CD4-positive, alpha-beta T cell treated with Interleukin-17A for 4 hours (primary cell): ENCODE data around the gene TFCP2.
"Not testable (repeated sequence)": the region's sequence is repeated elsewhere in the genome, so short reads cannot be mapped to it uniquely, and the experiment has no call there.

Experiments used
- DNase-seq: peaks from one replicate; pipeline ENCODE4 v3.0.0-alpha.2; 2020; ENCODE audit warnings: mixed read lengths

Gene TFCP2

GRCh38 chr12:51147309-51147708 is 25.6 kb downstream of the TFCP2 start:
- DNase-seq = no peak

GRCh38 chr12:51139292-51139844 is 33.6 kb downstream of the TFCP2 start:
- DNase-seq = no peak

- no peak for DNase-seq
These were observed 40.2 kb downstream of the TFCP2 start for GRCh38 chr12:51132693-51133092.

- no peak for DNase-seq
These were observed 41.0 kb downstream of the TFCP2 start for GRCh38 chr12:51131745-51132521.

GRCh38 chr12:51128919-51129318 is 44.0 kb downstream of the TFCP2 start:
- no peak for DNase-seq

- DNase-seq = no peak
These were observed 45.7 kb downstream of the TFCP2 start for GRCh38 chr12:51127050-51127729.

GRCh38 chr12:51126297-51126696 is 46.6 kb downstream of the TFCP2 start:
- DNase-seq = no peak

- DNase-seq = no peak
These were observed 48.4 kb downstream of the TFCP2 start for GRCh38 chr12:51124504-51124903.

GRCh38 chr12:51122844-51123243 is 50.1 kb downstream of the TFCP2 start:
- DNase-seq = no peak

GRCh38 chr12:51118706-51119105 is 54.2 kb downstream of the TFCP2 start:
- DNase-seq = no peak

GRCh38 chr12:51115533-51115932 is 57.4 kb downstream of the TFCP2 start:
- no peak for DNase-seq

GRCh38 chr12:51108136-51108535 is 64.8 kb downstream of the TFCP2 start:
- DNase-seq = no peak

- DNase-seq = no peak
These were observed 69.0 kb downstream of the TFCP2 start for GRCh38 chr12:51103977-51104376.

GRCh38 chr12:51098611-51099010 is 74.3 kb downstream of the TFCP2 start:
- DNase-seq = no peak

GRCh38 chr12:51090705-51091229 is 82.2 kb downstream of the TFCP2 start:
- no peak for DNase-seq

- no peak for DNase-seq
These were observed 85.1 kb downstream of the TFCP2 start for GRCh38 chr12:51087818-51088217.

- DNase-seq = no peak
These were observed 86.0 kb downstream of the TFCP2 start for GRCh38 chr12:51086933-51087332.

GRCh38 chr12:51085757-51086156 is 87.2 kb downstream of the TFCP2 start:
- DNase-seq = no peak

- peak; percentile 95 for DNase-seq
These were observed 89.7 kb downstream of the TFCP2 start, which contains the start of gene CSRNP2 for GRCh38 chr12:51083126-51083833. Gene CSRNP2, minus strand, starts transcription at chr12:51083596. Its CDS starts 7,035 bp downstream, at chr12:51076561.

GRCh38 chr12:51082561-51083125 is 90.3 kb downstream of the TFCP2 start:
- peak; percentile 36 for DNase-seq

- DNase-seq = no peak
These were observed 91.5 kb downstream of the TFCP2 start for GRCh38 chr12:51081421-51081820.

- DNase-seq = no peak
These were observed 92.8 kb downstream of the TFCP2 start for GRCh38 chr12:51080136-51080535.

- DNase-seq = not testable (repeated sequence)
These were observed 94.1 kb downstream of the TFCP2 start for GRCh38 chr12:51078866-51079265.
